ENCODE results near the gene OVCH1. TPM values are rescaled to one million over a fixed set of nuclear protein-coding genes. Genes with fewer than 3 reads are reported as not detected.
A peak's percentile ranks its signal among the peaks of the same experiment; 100 is the strongest.

OVCH1 gene
- 0.24 TPM for total RNA-seq
- long read RNA-seq: 0 reads

- ATAC-seq (peak; percentile 26), DNase-seq (ENCODE audit: missing footprints) (peak; percentile 62)
- intact Hi-C loops (cut with DNase I): no loop called here
Observed at GRCh38 chr12:29497588-29497987, at the start of gene OVCH1. Gene OVCH1 (minus strand): TSS chr12:29497686. CDS start chr12:29497686, 0 bp downstream.

GRCh38 chr12:29547151-29547632, 49.7 kb upstream of the OVCH1 start:
- DNase-seq (ENCODE audit: missing footprints) (no peak), ATAC-seq (no peak)
- intact Hi-C loops (cut with DNase I): loop anchor here (10.0 kb wide), 1 partner anchor 338 kb away; no protein-coding TSS in a partner anchor

- intact Hi-C loops (cut with DNase I): loop anchor here (10.0 kb wide), 1 partner anchor 339 kb away; no protein-coding TSS in a partner anchor
- DNase-seq (ENCODE audit: missing footprints) (no peak), ATAC-seq (peak; percentile 56)
Observed at GRCh38 chr12:29546000-29546399, 48.5 kb upstream of the OVCH1 start.

- intact Hi-C loops (cut with DNase I): loop anchor here (10.0 kb wide), 1 partner anchor 340 kb away; no protein-coding TSS in a partner anchor
- DNase-seq (ENCODE audit: missing footprints) (no peak), ATAC-seq (no peak)
Observed at GRCh38 chr12:29545102-29545467, 47.6 kb upstream of the OVCH1 start.

- ATAC-seq: no peak
- no peak for DNase-seq (ENCODE audit: missing footprints)
- intact Hi-C loops (cut with DNase I): loop anchor here (10.0 kb wide), 1 partner anchor 340 kb away; no protein-coding TSS in a partner anchor
Observed at GRCh38 chr12:29544428-29545101, 47.1 kb upstream of the OVCH1 start.

- ATAC-seq (peak; percentile 43), DNase-seq (ENCODE audit: missing footprints) (no peak)
- intact Hi-C loops (cut with DNase I): loop anchor here (10.0 kb wide), 1 partner anchor 342 kb away; no protein-coding TSS in a partner anchor
Observed at GRCh38 chr12:29543036-29543435, 45.5 kb upstream of the OVCH1 start.

- DNase-seq (ENCODE audit: missing footprints) (no peak), ATAC-seq (no peak)
- intact Hi-C loops (cut with DNase I): no loop called here
Observed at GRCh38 chr12:29537298-29537697, 39.8 kb upstream of the OVCH1 start.

GRCh38 chr12:29534935-29535334, 37.4 kb upstream of the OVCH1 start:
- intact Hi-C loops (cut with DNase I): no loop called here
- ATAC-seq (no peak), DNase-seq (ENCODE audit: missing footprints) (no peak)

GRCh38 chr12:29533815-29534489, 36.5 kb upstream of the OVCH1 start:
- no peak for DNase-seq (ENCODE audit: missing footprints)
- intact Hi-C loops (cut with DNase I): no loop called here
- ATAC-seq: no peak

GRCh38 chr12:29531471-29531870, 34.0 kb upstream of the OVCH1 start:
- no peak for ATAC-seq
- no peak for DNase-seq (ENCODE audit: missing footprints)
- intact Hi-C loops (cut with DNase I): no loop called here

GRCh38 chr12:29530436-29530835, 33.0 kb upstream of the OVCH1 start:
- intact Hi-C loops (cut with DNase I): no loop called here
- ATAC-seq: no peak

GRCh38 chr12:29528161-29528560, 30.7 kb upstream of the OVCH1 start:
- ATAC-seq: no peak
- intact Hi-C loops (cut with DNase I): loop anchor here (10.0 kb wide), 2 partner anchors 757 to 1277 kb away; no protein-coding TSS in a partner anchor
- no peak for DNase-seq (ENCODE audit: missing footprints)

More at GRCh38 chr12:29530436-29530835, 33.0 kb upstream of the OVCH1 start:
- no peak for DNase-seq (ENCODE audit: missing footprints)

- intact Hi-C loops (cut with DNase I): loop anchor here (10.0 kb wide), 2 partner anchors 763 to 1283 kb away; no protein-coding TSS in a partner anchor
- ATAC-seq (no peak), DNase-seq (ENCODE audit: missing footprints) (no peak)
Observed at GRCh38 chr12:29521951-29522350, 24.5 kb upstream of the OVCH1 start.

- no peak for DNase-seq (ENCODE audit: missing footprints)
- no peak for ATAC-seq
- intact Hi-C loops (cut with DNase I): loop anchor here (10.0 kb wide), 2 partner anchors 765 to 1285 kb away; no protein-coding TSS in a partner anchor
Observed at GRCh38 chr12:29519585-29520182, 22.2 kb upstream of the OVCH1 start.

- intact Hi-C loops (cut with DNase I): no loop called here
- DNase-seq (ENCODE audit: missing footprints): no peak
- no peak for ATAC-seq
Observed at GRCh38 chr12:29518407-29518806, 20.9 kb upstream of the OVCH1 start.

- DNase-seq (ENCODE audit: missing footprints): no peak
- ATAC-seq: no peak
- intact Hi-C loops (cut with DNase I): no loop called here
Observed at GRCh38 chr12:29517264-29517663, 19.8 kb upstream of the OVCH1 start.

GRCh38 chr12:29516431-29516875, 19.0 kb upstream of the OVCH1 start:
- no peak for ATAC-seq
- intact Hi-C loops (cut with DNase I): no loop called here

GRCh38 chr12:29510591-29511185, 13.2 kb upstream of the OVCH1 start:
- DNase-seq (ENCODE audit: missing footprints) (no peak), ATAC-seq (no peak)
- intact Hi-C loops (cut with DNase I): no loop called here

More at GRCh38 chr12:29516431-29516875, 19.0 kb upstream of the OVCH1 start:
- DNase-seq (ENCODE audit: missing footprints): no peak

- no peak for ATAC-seq
- intact Hi-C loops (cut with DNase I): no loop called here
Observed at GRCh38 chr12:29509503-29509902, 12.0 kb upstream of the OVCH1 start.

More at GRCh38 chr12:29509503-29509902, 12.0 kb upstream of the OVCH1 start:
- no peak for DNase-seq (ENCODE audit: missing footprints)
